Keratinocyte (primary cell): ENCODE results near the gene RFESD. TPM values are rescaled to one million over a fixed set of nuclear protein-coding genes. Genes with fewer than 3 reads are reported as not detected.

ENCODE experiments used
- DNase-seq: peaks from one replicate; pipeline ENCODE4 v3.0.0-alpha.2; 2011; ENCODE audit warnings: low read depth, missing footprints, low spot score
- FAIRE-seq: peaks from 2 replicates; lab custom pipeline; 2011; peaks lifted over from hg19 to GRCh38; lab: Jason Lieb, UNC
- H2AFZ ChIP-seq: 2 replicates; pipeline ENCODE4 v1.6.0; 2012; ENCODE audit warnings: low read length, control low read depth, inconsistent platforms; ENCODE audit not compliant: control insufficient read depth
- H3K27ac ChIP-seq: 2 replicates; pipeline ENCODE4 v1.5.1; 2011; ENCODE audit warnings: low read length; ENCODE audit not compliant: control insufficient read depth, insufficient read depth
- H3K27me3 ChIP-seq: 3 replicates; pipeline ENCODE4 v1.6.0; 2011; ENCODE audit warnings: low read length; ENCODE audit not compliant: control insufficient read depth, insufficient read depth; ENCODE audit errors: extremely low read depth
- H3K36me3 ChIP-seq, 2 experiments: 2 replicates in 1 of 2; 3 replicates in 1 of 2; pipeline ENCODE4 v1.5.1; 2011; ENCODE audit warnings: low read length in 2 of 2, mild to moderate bottlenecking in 1 of 2; ENCODE audit not compliant: control insufficient read depth in 2 of 2, insufficient read depth in 2 of 2; ENCODE audit errors: extremely low read depth in 1 of 2
- H3K4me1 ChIP-seq: 3 replicates; pipeline ENCODE4 v1.5.1; 2011; ENCODE audit warnings: low read length; ENCODE audit not compliant: control insufficient read depth, insufficient read depth; ENCODE audit errors: extremely low read depth
- H3K4me2 ChIP-seq: 3 replicates; pipeline ENCODE4 v1.6.0; 2011; ENCODE audit warnings: low read depth, low read length; ENCODE audit not compliant: control insufficient read depth, insufficient read depth; ENCODE audit errors: extremely low read depth
- H3K4me3 ChIP-seq, 3 experiments: fragments of 200-600 bp in 1 of 3; sonication (generic) in 1 of 3; 2 replicates in 2 of 3; 3 replicates in 1 of 3; pipeline ENCODE4 v1.5.1; 2011 to 2016; ENCODE audit warnings: low read length in 3 of 3, mild to moderate bottlenecking in 3 of 3, control low read depth in 2 of 3, inconsistent platforms in 1 of 3, low read depth in 1 of 3, mixed read lengths in 1 of 3, mixed run types in 1 of 3, moderate library complexity in 1 of 3; ENCODE audit not compliant: control insufficient read depth in 2 of 3, insufficient read depth in 2 of 3; ENCODE audit errors: extremely low read depth in 1 of 3
- H3K79me2 ChIP-seq: 2 replicates; pipeline ENCODE4 v1.6.0; 2012; ENCODE audit warnings: low read length; ENCODE audit not compliant: control insufficient read depth, insufficient read depth
- H3K9ac ChIP-seq: 3 replicates; pipeline ENCODE4 v1.6.0; 2011; ENCODE audit warnings: low read length; ENCODE audit not compliant: control insufficient read depth, insufficient read depth; ENCODE audit errors: extremely low read depth
- H3K9me1 ChIP-seq: 3 replicates; pipeline ENCODE4 v1.6.0; 2011; ENCODE audit warnings: low read length; ENCODE audit not compliant: control insufficient read depth, insufficient read depth; ENCODE audit errors: extremely low read depth
- H3K9me3 ChIP-seq: 2 replicates; pipeline ENCODE4 v1.5.1; 2012; ENCODE audit warnings: low read depth, low read length; ENCODE audit not compliant: control insufficient read depth
- H4K20me1 ChIP-seq: 3 replicates; pipeline ENCODE4 v1.6.0; 2011; ENCODE audit warnings: low read length; ENCODE audit not compliant: control insufficient read depth, insufficient read depth; ENCODE audit errors: extremely low read depth
- CTCF ChIP-seq, 3 experiments: IDR thresholded peaks in 1 of 3; conservative IDR thresholded peaks in 1 of 3; optimal IDR thresholded peaks in 1 of 3; 2 replicates in 2 of 3; 3 replicates in 1 of 3; pipeline versions ENCODE3 to v1.5.1; 2011; ENCODE audit warnings: low read length in 3 of 3, mild to moderate bottlenecking in 3 of 3, moderate library complexity in 2 of 3, control low read depth in 1 of 3, inconsistent platforms in 1 of 3; ENCODE audit not compliant: insufficient read depth in 2 of 3; ENCODE audit errors: extremely low read depth in 1 of 3
- EZH2 ChIP-seq: IDR thresholded peaks from one replicate; pipeline ENCODE4 v1.6.1; 2012; ENCODE audit warnings: inconsistent platforms, mild to moderate bottlenecking, low read length, moderate library complexity
- dilution Hi-C: fragments of 300-500 bp; cut with MboI; formaldehyde crosslinking; loops from one replicate; pipeline ENCODE4 v1.7.0; 2020; ENCODE audit warnings: low sequenced_read_pairs; ENCODE audit not compliant: extremely low pct_ligation_motif_present
- polyA plus RNA-seq, 5 experiments: library from polyadenylated mRNA; depleted of rRNA in 3 of 5; stranded (reverse) in 3 of 5; stranded (forward) in 1 of 5; unstranded in 1 of 5; fragments of >200 nt; gene quantifications; 1 replicate in 1 of 5; 2 replicates in 3 of 5; 3 replicates in 1 of 5; pipeline versions ENCODE4 v1.2.1 to v1.2.3, GENCODE V29; 2011 to 2012; ENCODE audit warnings: missing spikeins in 2 of 5, low read depth in 1 of 5, low replicate concordance in 1 of 5

Gene RFESD
- polyA plus RNA-seq, 1 donor (not counting 4 experiments of a cell fraction or from before 2014, with no cell fraction given), result 3.5 TPM

DNA sequence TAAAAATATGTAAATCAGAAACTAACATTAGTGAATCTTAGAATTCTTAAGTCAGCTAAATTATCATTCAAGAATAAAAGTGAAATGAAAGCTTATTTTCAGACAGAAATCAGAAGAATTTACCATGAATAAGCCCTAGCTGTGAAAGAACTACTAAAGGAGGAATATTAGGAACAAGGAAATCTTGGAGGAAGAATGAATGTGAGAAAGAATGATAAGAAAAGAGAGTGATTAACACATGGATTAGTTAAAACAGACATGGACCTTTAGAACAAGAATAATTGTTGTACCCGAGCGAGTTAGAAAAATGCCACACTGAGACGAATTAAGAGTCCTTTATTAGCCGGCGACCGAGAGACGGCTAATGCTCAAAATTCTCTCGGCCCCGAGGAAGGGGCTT is 60.5 kb downstream of the RFESD start:
- Histone ChIP-seq H3K36me3 (no peaks in the 10 kb centered on the region), H3K79me2 (no peaks in the 10 kb centered on the region), H3K4me3 (no peak overlapping the region), H3K4me1 (peaks cover 5% of the 10 kb centered on the region), H3K9me3 (no peaks in the 10 kb centered on the region), H3K27ac (no peak overlapping the region), H4K20me1 (no peaks in the 10 kb centered on the region), H2AFZ (no peak overlapping the region), H3K9me1 (no peaks in the 10 kb centered on the region), H3K4me2 (no peak overlapping the region), H3K9ac (no peak overlapping the region), H3K27me3 (peaks cover 20% of the 10 kb centered on the region)
- no peak for TF ChIP-seq CTCF (optimal IDR thresholded peaks at IDR 0.05 in 1 of 3, IDR thresholded peaks at IDR 0.05 in 1 of 3, conservative IDR thresholded peaks at IDR 0.05 in 1 of 3; ENCODE audit: extremely low read depth in 1 of 3, insufficient read depth in 2 of 3, low read length in 3 of 3)
- no peak for TF ChIP-seq EZH2
- dilution Hi-C loops, result no loop called here
- FAIRE-seq (no peak), DNase-seq (no peak)

Other genes starting within 250 kb of the RFESD start
- gene SKIC3, start 91.8 kb upstream of the RFESD start, polyA plus RNA-seq, result 37.1 to 63.8 TPM (median 44.9 TPM) in 3 replicates
- gene ARSK, start 91.7 kb upstream of the RFESD start, polyA plus RNA-seq, result 6.4 to 9.3 TPM (median 6.7 TPM) in 3 replicates
- 0.07 to 0.08 TPM (median 0.07 TPM) in 3 replicates for gene GPR150, start 26.7 kb upstream of the RFESD start, polyA plus RNA-seq
- gene SPATA9, start 36.2 kb downstream of the RFESD start, polyA plus RNA-seq, result not detected in 3 replicates
- gene RHOBTB3, start 84.6 kb downstream of the RFESD start, polyA plus RNA-seq, result 4.7 to 7.3 TPM (median 6.5 TPM) in 3 replicates
- gene GLRX, start 175.9 kb downstream of the RFESD start, polyA plus RNA-seq, result 9.8 to 32.4 TPM (median 15.6 TPM) in 3 replicates